WTC11 (cell line): ENCODE data around the gene PCP2. TPM values are rescaled to one million over a fixed set of nuclear protein-coding genes. Genes with fewer than 3 reads are reported as not detected.

ENCODE experiments used
- ATAC-seq: fragments of 200-7000 bp; cut with Tn5 transposase; 2 replicates; pipeline ENCODE4 v1.10.0; 2021; ENCODE audit warnings: mild to moderate bottlenecking, moderate library complexity
- CTCF ChIA-PET: fragments of 300-600 bp; sonication (Branson Sonifier 250); formaldehyde crosslinking; loops from one replicate; lab custom pipeline; 2021; ENCODE audit warnings: antibody characterized with exemption; lab: Charles Lee
- POLR2A ChIA-PET: fragments of 350-600 bp; sonication (Branson Sonifier 250); formaldehyde crosslinking; loops from one replicate; lab custom pipeline; 2021; ENCODE audit warnings: antibody characterized with exemption; lab: Charles Lee
- DNase-seq: peaks from one replicate; pipeline ENCODE4 v3.0.0; 2021; ENCODE audit warnings: low spot score
- H3K27ac Mint-ChIP-seq: 2 replicates; pipeline ENCODE4 v1.8.0; 2021; ENCODE audit warnings: mixed read lengths
- H3K27me3 Mint-ChIP-seq: 2 replicates; pipeline ENCODE4 v1.8.0; 2021; ENCODE audit warnings: low read depth, mild to moderate bottlenecking, moderate library complexity, mixed read lengths
- H3K36me3 Mint-ChIP-seq: 2 replicates; pipeline ENCODE4 v1.8.0; 2021; ENCODE audit warnings: mixed read lengths
- H3K4me1 Mint-ChIP-seq: 2 replicates; pipeline ENCODE4 v1.8.0; 2022; ENCODE audit warnings: mixed read lengths
- H3K4me3 Mint-ChIP-seq: 2 replicates; pipeline ENCODE4 v1.8.0; 2021; ENCODE audit warnings: mild to moderate bottlenecking, moderate library complexity, mixed read lengths
- H3K9me3 Mint-ChIP-seq: 2 replicates; pipeline ENCODE4 v1.8.0; 2021; ENCODE audit warnings: mixed read lengths
- CBFB ChIP-seq: sonication (generic); formaldehyde crosslinking; IDR thresholded peaks from 2 replicates; pipeline ENCODE4 v1.8.1; 2022; ENCODE audit warnings: mild to moderate bottlenecking, low read depth, missing genetic modification reagents
- CREB1 ChIP-seq: sonication (generic); formaldehyde crosslinking; IDR thresholded peaks from 2 replicates; pipeline ENCODE4 v1.8.0; 2023; ENCODE audit warnings: mild to moderate bottlenecking, missing genetic modification reagents
- ESRRA ChIP-seq: sonication (generic); formaldehyde crosslinking; IDR thresholded peaks from 2 replicates; pipeline ENCODE4 v1.8.1; 2022; ENCODE audit warnings: mild to moderate bottlenecking, missing genetic modification reagents, borderline replicate concordance
- ETV6 ChIP-seq: sonication (generic); formaldehyde crosslinking; IDR thresholded peaks from 2 replicates; pipeline ENCODE4 v1.8.1; 2022; ENCODE audit warnings: mild to moderate bottlenecking, missing genetic modification reagents
- FOXJ3 ChIP-seq: sonication (generic); formaldehyde crosslinking; IDR thresholded peaks from 2 replicates; pipeline ENCODE4 v1.9.0; 2021; ENCODE audit warnings: missing genetic modification reagents, mild to moderate bottlenecking, borderline replicate concordance
- JUN ChIP-seq: sonication (generic); formaldehyde crosslinking; IDR thresholded peaks from 2 replicates; pipeline ENCODE4 v1.8.0; 2023; ENCODE audit warnings: mild to moderate bottlenecking, missing genetic modification reagents
- NR2C2 ChIP-seq: sonication (generic); formaldehyde crosslinking; IDR thresholded peaks from 2 replicates; pipeline ENCODE4 v1.8.0; 2022; ENCODE audit warnings: mild to moderate bottlenecking, missing genetic modification reagents
- RELA ChIP-seq: sonication (generic); formaldehyde crosslinking; IDR thresholded peaks from 2 replicates; pipeline ENCODE4 v1.8.1; 2022; ENCODE audit warnings: missing genetic modification reagents, mild to moderate bottlenecking, borderline replicate concordance
- SP1 ChIP-seq: sonication (generic); formaldehyde crosslinking; conservative IDR thresholded peaks from 2 replicates; pipeline ENCODE4 v1.8.1; 2022; ENCODE audit warnings: missing genetic modification reagents
- total RNA-seq: library from RNA; stranded (reverse); gene quantifications from 3 replicates; pipeline ENCODE4 v1.2.3, GENCODE V29; 2021
- TF ChIP-seq, protein P1 (sequence below): sonication (generic); formaldehyde crosslinking; IDR thresholded peaks from 2 replicates; pipeline ENCODE4 v1.8.0; 2022; ENCODE audit warnings: missing genetic modification reagents
- TF ChIP-seq, protein P2 (sequence below): sonication (generic); formaldehyde crosslinking; conservative IDR thresholded peaks from 2 replicates; pipeline ENCODE4 v1.8.1; 2023; ENCODE audit warnings: mild to moderate bottlenecking, low read depth, missing genetic modification reagents, moderate library complexity
- TF ChIP-seq, protein P3 (sequence below): sonication (generic); formaldehyde crosslinking; IDR thresholded peaks from 2 replicates; pipeline ENCODE4 v1.8.0; 2022; ENCODE audit warnings: mild to moderate bottlenecking, missing genetic modification reagents
- TF ChIP-seq, protein P4 (sequence below): sonication (generic); formaldehyde crosslinking; IDR thresholded peaks from 2 replicates; pipeline ENCODE4 v1.8.1; 2023; ENCODE audit warnings: mild to moderate bottlenecking, missing genetic modification reagents
- TF ChIP-seq, protein P5 (sequence below): sonication (generic); formaldehyde crosslinking; IDR thresholded peaks from 2 replicates; pipeline ENCODE4 v1.8.1; 2023; ENCODE audit warnings: mild to moderate bottlenecking, missing genetic modification reagents, moderate library complexity
- TF ChIP-seq, protein P6 (sequence below): sonication (generic); formaldehyde crosslinking; IDR thresholded peaks from 2 replicates; pipeline ENCODE4 v1.8.1; 2022; ENCODE audit warnings: mild to moderate bottlenecking, missing genetic modification reagents, moderate library complexity, borderline replicate concordance
- TF ChIP-seq, protein P7 (sequence below): sonication (generic); formaldehyde crosslinking; conservative IDR thresholded peaks from 2 replicates; pipeline ENCODE4 v1.8.1; 2022; ENCODE audit warnings: mild to moderate bottlenecking, missing genetic modification reagents

PCP2 gene
- total RNA-seq, 1 experiment from 2014 or later, result 0.48 TPM

DNA sequence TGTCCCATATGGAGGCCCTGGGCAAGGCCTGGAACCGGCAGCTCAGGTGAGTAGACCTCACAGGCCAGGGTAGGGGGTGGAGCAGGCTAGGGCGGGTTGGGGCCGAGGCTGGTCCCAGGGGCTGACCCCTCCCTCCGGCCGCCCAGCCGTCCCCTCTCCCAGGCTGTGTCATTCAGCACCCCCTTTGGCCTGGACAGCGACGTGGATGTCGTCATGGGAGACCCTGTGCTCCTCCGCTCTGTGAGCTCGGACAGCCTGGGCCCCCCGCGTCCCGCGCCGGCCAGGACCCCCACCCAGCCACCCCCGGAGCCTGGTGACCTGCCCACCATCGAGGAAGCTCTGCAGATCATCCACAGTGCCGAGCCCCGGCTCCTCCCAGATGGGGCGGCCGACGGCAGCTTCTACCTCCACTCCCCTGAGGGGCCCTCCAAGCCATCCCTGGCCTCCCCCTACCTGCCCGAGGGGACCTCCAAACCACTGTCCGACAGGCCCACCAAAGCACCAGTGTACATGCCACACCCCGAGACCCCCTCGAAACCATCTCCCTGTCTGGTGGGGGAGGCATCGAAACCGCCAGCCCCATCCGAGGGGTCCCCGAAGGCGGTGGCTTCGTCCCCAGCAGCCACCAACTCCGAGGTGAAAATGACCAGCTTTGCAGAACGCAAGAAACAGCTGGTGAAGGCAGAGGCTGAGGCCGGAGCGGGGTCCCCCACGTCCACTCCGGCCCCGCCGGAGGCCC is 21.8 kb downstream of the PCP2 start (continued):
- TF ChIP-seq, protein P1, sequence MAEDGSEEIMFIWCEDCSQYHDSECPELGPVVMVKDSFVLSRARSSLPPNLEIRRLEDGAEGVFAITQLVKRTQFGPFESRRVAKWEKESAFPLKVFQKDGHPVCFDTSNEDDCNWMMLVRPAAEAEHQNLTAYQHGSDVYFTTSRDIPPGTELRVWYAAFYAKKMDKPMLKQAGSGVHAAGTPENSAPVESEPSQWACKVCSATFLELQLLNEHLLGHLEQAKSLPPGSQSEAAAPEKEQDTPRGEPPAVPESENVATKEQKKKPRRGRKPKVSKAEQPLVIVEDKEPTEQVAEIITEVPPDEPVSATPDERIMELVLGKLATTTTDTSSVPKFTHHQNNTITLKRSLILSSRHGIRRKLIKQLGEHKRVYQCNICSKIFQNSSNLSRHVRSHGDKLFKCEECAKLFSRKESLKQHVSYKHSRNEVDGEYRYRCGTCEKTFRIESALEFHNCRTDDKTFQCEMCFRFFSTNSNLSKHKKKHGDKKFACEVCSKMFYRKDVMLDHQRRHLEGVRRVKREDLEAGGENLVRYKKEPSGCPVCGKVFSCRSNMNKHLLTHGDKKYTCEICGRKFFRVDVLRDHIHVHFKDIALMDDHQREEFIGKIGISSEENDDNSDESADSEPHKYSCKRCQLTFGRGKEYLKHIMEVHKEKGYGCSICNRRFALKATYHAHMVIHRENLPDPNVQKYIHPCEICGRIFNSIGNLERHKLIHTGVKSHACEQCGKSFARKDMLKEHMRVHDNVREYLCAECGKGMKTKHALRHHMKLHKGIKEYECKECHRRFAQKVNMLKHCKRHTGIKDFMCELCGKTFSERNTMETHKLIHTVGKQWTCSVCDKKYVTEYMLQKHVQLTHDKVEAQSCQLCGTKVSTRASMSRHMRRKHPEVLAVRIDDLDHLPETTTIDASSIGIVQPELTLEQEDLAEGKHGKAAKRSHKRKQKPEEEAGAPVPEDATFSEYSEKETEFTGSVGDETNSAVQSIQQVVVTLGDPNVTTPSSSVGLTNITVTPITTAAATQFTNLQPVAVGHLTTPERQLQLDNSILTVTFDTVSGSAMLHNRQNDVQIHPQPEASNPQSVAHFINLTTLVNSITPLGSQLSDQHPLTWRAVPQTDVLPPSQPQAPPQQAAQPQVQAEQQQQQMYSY, result no peak
- TF ChIP-seq ESRRA (no peak), JUN (CRISPR knock-in tag) (no peak)

DNA sequence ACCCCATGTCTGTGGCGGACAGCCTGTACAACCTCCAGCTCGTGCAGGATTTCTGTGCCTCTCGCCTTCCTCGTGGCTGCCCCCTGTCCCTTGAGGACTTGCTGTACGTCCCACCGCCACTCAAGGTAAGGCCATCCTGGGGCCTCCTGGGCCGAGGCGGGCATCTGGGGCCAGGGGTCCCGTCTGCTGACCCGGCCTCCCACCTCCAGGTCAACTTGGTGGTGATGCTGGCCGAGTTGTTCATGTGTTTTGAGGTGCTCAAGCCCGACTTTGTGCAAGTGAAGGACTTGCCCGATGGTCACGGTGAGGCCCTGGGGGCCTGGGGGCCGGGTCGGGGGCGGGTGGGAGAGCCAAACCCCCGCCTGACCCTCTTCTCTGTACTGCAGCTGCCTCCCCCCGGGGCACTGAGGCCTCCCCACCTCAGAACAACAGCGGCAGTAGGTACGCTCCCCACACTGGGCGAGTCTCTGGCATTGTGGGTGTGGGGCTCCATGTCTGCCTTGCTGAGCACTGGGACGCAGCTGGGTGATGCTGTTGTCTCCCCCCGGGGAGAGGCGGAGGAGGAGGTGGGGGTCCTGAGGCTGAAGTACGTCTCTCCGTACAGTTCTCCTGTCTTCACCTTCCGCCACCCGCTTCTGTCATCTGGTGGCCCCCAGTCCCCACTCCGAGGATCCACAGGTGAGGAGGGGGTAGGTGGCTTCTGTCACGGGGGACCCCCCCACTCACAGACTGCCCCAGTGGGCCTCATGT is 22.9 kb downstream of the PCP2 start:
- no peaks in the 10 kb centered on the region for H3K4me1 Mint-ChIP-seq
- ChIA-PET CTCF (no interaction called here), POLR2A (no interaction called here)
- H3K9me3 Mint-ChIP-seq, result no peaks in the 10 kb centered on the region
- no peak overlapping the region for H3K4me3 Mint-ChIP-seq
- H3K27me3 Mint-ChIP-seq, result no peaks in the 10 kb centered on the region; the same call in 1 of the 2 replicates
- no peak for DNase-seq
- ATAC-seq, result no peak
- TF ChIP-seq SP1, result no peak
- no peak for TF ChIP-seq FOXJ3 (CRISPR knock-in tag)
- TF ChIP-seq NR2C2 (CRISPR knock-in tag), result no peak
- peaks cover 10% of the 10 kb centered on the region for H3K36me3 Mint-ChIP-seq
- no peak overlapping the region for H3K27ac Mint-ChIP-seq

DNA sequence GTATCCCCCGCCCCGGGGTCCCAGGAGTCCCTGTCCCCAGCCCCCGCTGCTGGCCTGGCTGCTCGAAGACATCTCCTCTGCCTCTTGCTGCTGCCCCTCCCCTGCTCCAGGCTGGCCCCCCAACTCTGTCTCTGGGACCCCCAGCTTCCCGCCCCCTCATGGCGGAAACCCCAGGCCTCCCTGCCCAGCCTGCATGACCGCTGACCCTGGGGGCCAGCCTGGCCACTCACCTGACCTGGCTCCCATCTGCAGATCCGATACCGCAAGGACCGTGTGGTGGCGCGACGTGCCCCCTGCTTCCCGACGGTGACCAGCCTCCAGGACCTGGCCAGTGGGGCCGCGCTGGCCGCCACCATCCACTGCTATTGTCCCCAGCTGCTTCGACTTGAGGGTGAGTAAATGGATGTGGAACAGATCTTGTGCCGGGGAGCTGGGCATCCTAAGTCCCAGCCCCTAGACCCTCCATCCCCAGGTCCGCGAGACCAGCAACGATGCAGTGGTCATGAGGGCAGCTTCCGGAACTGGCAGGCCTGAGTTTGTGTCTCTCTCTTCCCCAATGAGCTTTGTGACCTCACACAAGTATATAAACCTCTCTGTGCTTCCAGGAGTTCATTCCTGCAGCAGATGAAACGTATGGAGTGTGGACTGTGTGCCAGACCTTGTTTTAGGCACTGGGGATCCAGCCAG is 25.5 kb downstream of the PCP2 start:
- H3K4me3 Mint-ChIP-seq, result no peak overlapping the region
- ChIA-PET POLR2A (interaction anchor here (0.6 kb wide), 1 partner anchor 847 kb away, joined by 3 read pairs; no protein-coding TSS in a partner anchor), CTCF (interaction anchor here (1.4 to 3.2 kb wide), 2 partner anchors 21 to 40 kb away, joined by 3 to 11 read pairs; partner anchors contain the start of genes PET100 and XAB2)
- no peaks in the 10 kb centered on the region for H3K4me1 Mint-ChIP-seq
- H3K27ac Mint-ChIP-seq, result no peak overlapping the region
- ATAC-seq, result no peak
- no peaks in the 10 kb centered on the region for H3K9me3 Mint-ChIP-seq
- DNase-seq, result no peak
- H3K36me3 Mint-ChIP-seq, result peaks cover 10% of the 10 kb centered on the region
- no peaks in the 10 kb centered on the region for H3K27me3 Mint-ChIP-seq
- no peak for TF ChIP-seq FOXJ3 (CRISPR knock-in tag)
- TF ChIP-seq, protein P2, sequence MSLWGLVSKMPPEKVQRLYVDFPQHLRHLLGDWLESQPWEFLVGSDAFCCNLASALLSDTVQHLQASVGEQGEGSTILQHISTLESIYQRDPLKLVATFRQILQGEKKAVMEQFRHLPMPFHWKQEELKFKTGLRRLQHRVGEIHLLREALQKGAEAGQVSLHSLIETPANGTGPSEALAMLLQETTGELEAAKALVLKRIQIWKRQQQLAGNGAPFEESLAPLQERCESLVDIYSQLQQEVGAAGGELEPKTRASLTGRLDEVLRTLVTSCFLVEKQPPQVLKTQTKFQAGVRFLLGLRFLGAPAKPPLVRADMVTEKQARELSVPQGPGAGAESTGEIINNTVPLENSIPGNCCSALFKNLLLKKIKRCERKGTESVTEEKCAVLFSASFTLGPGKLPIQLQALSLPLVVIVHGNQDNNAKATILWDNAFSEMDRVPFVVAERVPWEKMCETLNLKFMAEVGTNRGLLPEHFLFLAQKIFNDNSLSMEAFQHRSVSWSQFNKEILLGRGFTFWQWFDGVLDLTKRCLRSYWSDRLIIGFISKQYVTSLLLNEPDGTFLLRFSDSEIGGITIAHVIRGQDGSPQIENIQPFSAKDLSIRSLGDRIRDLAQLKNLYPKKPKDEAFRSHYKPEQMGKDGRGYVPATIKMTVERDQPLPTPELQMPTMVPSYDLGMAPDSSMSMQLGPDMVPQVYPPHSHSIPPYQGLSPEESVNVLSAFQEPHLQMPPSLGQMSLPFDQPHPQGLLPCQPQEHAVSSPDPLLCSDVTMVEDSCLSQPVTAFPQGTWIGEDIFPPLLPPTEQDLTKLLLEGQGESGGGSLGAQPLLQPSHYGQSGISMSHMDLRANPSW (CRISPR knock-in tag), result no peak
- TF ChIP-seq RELA (CRISPR knock-in tag), result no peak
- TF ChIP-seq, protein P3, sequence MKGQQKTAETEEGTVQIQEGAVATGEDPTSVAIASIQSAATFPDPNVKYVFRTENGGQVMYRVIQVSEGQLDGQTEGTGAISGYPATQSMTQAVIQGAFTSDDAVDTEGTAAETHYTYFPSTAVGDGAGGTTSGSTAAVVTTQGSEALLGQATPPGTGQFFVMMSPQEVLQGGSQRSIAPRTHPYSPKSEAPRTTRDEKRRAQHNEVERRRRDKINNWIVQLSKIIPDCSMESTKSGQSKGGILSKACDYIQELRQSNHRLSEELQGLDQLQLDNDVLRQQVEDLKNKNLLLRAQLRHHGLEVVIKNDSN (CRISPR knock-in tag), result no peak
- TF ChIP-seq CBFB (CRISPR knock-in tag), result no peak
- TF ChIP-seq, protein P4, sequence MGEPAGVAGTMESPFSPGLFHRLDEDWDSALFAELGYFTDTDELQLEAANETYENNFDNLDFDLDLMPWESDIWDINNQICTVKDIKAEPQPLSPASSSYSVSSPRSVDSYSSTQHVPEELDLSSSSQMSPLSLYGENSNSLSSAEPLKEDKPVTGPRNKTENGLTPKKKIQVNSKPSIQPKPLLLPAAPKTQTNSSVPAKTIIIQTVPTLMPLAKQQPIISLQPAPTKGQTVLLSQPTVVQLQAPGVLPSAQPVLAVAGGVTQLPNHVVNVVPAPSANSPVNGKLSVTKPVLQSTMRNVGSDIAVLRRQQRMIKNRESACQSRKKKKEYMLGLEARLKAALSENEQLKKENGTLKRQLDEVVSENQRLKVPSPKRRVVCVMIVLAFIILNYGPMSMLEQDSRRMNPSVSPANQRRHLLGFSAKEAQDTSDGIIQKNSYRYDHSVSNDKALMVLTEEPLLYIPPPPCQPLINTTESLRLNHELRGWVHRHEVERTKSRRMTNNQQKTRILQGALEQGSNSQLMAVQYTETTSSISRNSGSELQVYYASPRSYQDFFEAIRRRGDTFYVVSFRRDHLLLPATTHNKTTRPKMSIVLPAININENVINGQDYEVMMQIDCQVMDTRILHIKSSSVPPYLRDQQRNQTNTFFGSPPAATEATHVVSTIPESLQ, result no peak
- TF ChIP-seq, protein P5, sequence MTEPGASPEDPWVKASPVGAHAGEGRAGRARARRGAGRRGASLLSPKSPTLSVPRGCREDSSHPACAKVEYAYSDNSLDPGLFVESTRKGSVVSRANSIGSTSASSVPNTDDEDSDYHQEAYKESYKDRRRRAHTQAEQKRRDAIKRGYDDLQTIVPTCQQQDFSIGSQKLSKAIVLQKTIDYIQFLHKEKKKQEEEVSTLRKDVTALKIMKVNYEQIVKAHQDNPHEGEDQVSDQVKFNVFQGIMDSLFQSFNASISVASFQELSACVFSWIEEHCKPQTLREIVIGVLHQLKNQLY (CRISPR knock-in tag), result no peak
- TF ChIP-seq, protein P6, sequence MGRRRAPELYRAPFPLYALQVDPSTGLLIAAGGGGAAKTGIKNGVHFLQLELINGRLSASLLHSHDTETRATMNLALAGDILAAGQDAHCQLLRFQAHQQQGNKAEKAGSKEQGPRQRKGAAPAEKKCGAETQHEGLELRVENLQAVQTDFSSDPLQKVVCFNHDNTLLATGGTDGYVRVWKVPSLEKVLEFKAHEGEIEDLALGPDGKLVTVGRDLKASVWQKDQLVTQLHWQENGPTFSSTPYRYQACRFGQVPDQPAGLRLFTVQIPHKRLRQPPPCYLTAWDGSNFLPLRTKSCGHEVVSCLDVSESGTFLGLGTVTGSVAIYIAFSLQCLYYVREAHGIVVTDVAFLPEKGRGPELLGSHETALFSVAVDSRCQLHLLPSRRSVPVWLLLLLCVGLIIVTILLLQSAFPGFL (CRISPR knock-in tag), result no peak
- TF ChIP-seq CREB1, result no peak
- TF ChIP-seq, protein P7, sequence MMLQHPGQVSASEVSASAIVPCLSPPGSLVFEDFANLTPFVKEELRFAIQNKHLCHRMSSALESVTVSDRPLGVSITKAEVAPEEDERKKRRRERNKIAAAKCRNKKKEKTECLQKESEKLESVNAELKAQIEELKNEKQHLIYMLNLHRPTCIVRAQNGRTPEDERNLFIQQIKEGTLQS (CRISPR knock-in tag), result no peak
- no peak for TF ChIP-seq JUN (CRISPR knock-in tag)
- no peak for TF ChIP-seq ETV6 (CRISPR knock-in tag)
